ENCODE measurements around the gene RNF8. TPM values are rescaled to one million over a fixed set of nuclear protein-coding genes. Genes with fewer than 3 reads are reported as not detected.

Gene RNF8
- total and polyA plus RNA-seq, 2 of the 4 experiments (the other 2 are of a cell fraction) = 16.5 to 17.9 TPM

DNA sequence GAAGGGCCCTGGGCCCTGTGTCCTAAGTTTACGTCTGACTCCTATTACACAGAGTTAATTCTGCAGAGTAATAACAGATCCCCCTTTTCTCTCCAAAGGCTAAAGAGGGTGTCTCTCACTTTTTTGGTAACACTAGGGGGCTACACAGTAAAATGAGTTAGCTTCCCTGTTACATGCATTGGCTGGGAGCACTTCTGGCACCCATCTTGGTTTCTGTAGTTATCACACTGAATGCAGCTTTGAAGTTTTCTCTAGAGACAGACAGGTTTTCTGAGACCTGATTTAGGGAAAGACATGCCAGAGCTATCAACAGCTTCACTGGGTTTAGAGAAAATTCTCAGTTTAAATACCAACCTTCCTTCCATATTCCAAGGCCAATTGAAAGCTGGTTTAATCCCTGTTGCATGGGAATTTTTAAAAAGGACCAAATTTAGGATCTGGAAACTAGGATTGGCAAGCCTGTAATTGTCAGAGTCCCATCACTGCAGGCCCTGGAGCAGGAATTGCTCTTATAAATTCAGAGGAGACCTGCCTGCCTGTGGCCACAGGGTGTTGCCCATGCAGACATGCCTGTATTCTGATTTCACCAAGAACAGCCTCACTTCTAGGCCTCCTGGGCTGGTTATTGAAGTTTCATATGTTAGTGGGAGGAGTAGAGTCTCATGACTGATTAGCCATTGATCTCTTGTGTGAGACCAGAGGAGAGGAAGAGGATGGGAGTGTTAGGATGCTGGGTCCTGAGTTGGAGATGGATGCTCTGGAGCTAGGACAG is 29.4 kb downstream of the RNF8 start:
- dilution Hi-C loops (cut with HindIII; ENCODE audit: low sequenced_read_pairs, unreplicated experiment) = no loop called here
- H3K27ac ChIP-seq (ENCODE audit: insufficient read depth, low read length) = no peak overlapping the region
- H2BK15ac ChIP-seq (ENCODE audit: low read depth, low read length) = no peak overlapping the region
- H3K18ac ChIP-seq (ENCODE audit: low read depth, low read length) = no peak overlapping the region
- no peak for DNase-seq
- H2BK120ac ChIP-seq (ENCODE audit: low read depth, low read length) = no peak overlapping the region
- H2BK20ac ChIP-seq (ENCODE audit: low read depth, low read length) = no peak overlapping the region
- H3K23ac ChIP-seq (ENCODE audit: low read depth, low read length) = no peak overlapping the region
- H3K79me1 ChIP-seq (ENCODE audit: low read depth in 1 of 2, low read length in 2 of 2) = peaks cover 0 to 4% of the 10 kb centered on the region in 2 experiments; a peak in 2 of 4 replicates
- no peak overlapping the region for H2BK5ac ChIP-seq (ENCODE audit: low read depth, low read length, poor library complexity, severe bottlenecking)
- H2AK5ac ChIP-seq (ENCODE audit: low read depth, low read length) = no peak overlapping the region
- no peak overlapping the region for H4K5ac ChIP-seq (ENCODE audit: low read depth, low read length)
- intact Hi-C loops (cut with micrococcal nuclease) = no loop called here
- H4K91ac ChIP-seq (ENCODE audit: insufficient read depth, low read depth, low read length) = no peak overlapping the region
- H3K14ac ChIP-seq (replicated peaks; ENCODE audit: low read depth, low read length) = no peak overlapping the region
- peaks cover 26% of the 10 kb centered on the region for H3K36me3 ChIP-seq (ENCODE audit: control insufficient read depth, insufficient read depth, low read length)
- ATAC-seq (ENCODE audit: low read depth) = no peak
- in situ Hi-C loops (cut with MboI; ENCODE audit: low sequenced_read_pairs) = no loop called here
- no peak overlapping the region for H3K4me2 ChIP-seq (ENCODE audit: low read depth, low read length)
- TF ChIP-seq, protein P1, sequence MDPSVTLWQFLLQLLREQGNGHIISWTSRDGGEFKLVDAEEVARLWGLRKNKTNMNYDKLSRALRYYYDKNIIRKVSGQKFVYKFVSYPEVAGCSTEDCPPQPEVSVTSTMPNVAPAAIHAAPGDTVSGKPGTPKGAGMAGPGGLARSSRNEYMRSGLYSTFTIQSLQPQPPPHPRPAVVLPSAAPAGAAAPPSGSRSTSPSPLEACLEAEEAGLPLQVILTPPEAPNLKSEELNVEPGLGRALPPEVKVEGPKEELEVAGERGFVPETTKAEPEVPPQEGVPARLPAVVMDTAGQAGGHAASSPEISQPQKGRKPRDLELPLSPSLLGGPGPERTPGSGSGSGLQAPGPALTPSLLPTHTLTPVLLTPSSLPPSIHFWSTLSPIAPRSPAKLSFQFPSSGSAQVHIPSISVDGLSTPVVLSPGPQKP (IDR thresholded peaks at IDR 0.05; ENCODE audit: borderline replicate concordance, low read depth, low read length) = no peak
- TF ChIP-seq FOS (IDR thresholded peaks at IDR 0.05; ENCODE audit: low read depth, low read length) = no peak
- TF ChIP-seq MAZ (IDR thresholded peaks at IDR 0.05; ENCODE audit: borderline replicate concordance, low read depth, low read length) = no peak
- no peak for TF ChIP-seq CEBPB (IDR thresholded peaks at IDR 0.05; ENCODE audit: low read depth, low read length)
- TF ChIP-seq RAD21 (IDR thresholded peaks at IDR 0.05; ENCODE audit: low read length) = no peak
- TF ChIP-seq RFX5 (IDR thresholded peaks at IDR 0.05; ENCODE audit: low read depth, low read length) = no peak
- TF ChIP-seq BHLHE40 (IDR thresholded peaks at IDR 0.05; ENCODE audit: low read depth, low read length) = no peak
- POLR2A ChIA-PET (ENCODE audit: unreplicated experiment) = no interaction called here
- H3K4me1 ChIP-seq (ENCODE audit: control insufficient read depth, insufficient read depth, low read length) = no peaks in the 10 kb centered on the region
- no peak overlapping the region for H3K56ac ChIP-seq (ENCODE audit: extremely low read depth, insufficient read depth, low read length)
- no peak overlapping the region for H2AK9ac ChIP-seq (replicated peaks; ENCODE audit: low read depth, low read length, poor library complexity)
- H3K27me3 ChIP-seq (ENCODE audit: control insufficient read depth, insufficient read depth, low read length) = no peaks in the 10 kb centered on the region
- no peak overlapping the region for H3K4me3 ChIP-seq (ENCODE audit: insufficient read depth, low read depth, low read length)
- H3K9me1 ChIP-seq (ENCODE audit: insufficient read depth, low read length) = 0 out of 2 replicates have a peak, but pooled peaks cover 3% of the 10 kb centered on the region
- no peak overlapping the region for H3K4ac ChIP-seq (ENCODE audit: low read depth, low read length)
- H3K9me3 ChIP-seq (ENCODE audit: control insufficient read depth, insufficient read depth, low read length) = no peaks in the 10 kb centered on the region
- no peak overlapping the region for H3K9ac ChIP-seq (ENCODE audit: low read depth, low read length)
- no CpG with 5 or more reads among the region's 1 CpG for WGBS, 2 experiments (ENCODE audit: extremely low coverage in 2 of 2, insufficient read length in 1 of 2)
- no peaks in the 10 kb centered on the region; the same call in 1 of the 2 replicates for H4K20me1 ChIP-seq (ENCODE audit: insufficient read depth, low read length)
- no peak overlapping the region for H2AFZ ChIP-seq (replicated peaks; ENCODE audit: low read length, poor library complexity)
- no TSS peak for BruUV-seq (replicated peaks)
- no peak overlapping the region for H4K8ac ChIP-seq (ENCODE audit: low read depth in 2 of 2, low read length in 2 of 2)
- CTCF ChIA-PET = interaction anchor here (0.6 to 1.1 kb wide), 2 partner anchors 14 to 57 kb away, joined by 3 to 5 read pairs; no protein-coding TSS in a partner anchor

All from IMR-90 (cell line).